GM21515 (cell line): Measurements from ENCODE around the gene MRTFB.
"Not testable (repeated sequence)": the region's sequence is repeated elsewhere in the genome, so short reads cannot be mapped to it uniquely, and the experiment has no call there.

Experiments
- ATAC-seq: cut with Tn5 transposase; IDR thresholded peaks from one replicate; pipeline ENCODE4 v1.9.1; 2021; ENCODE audit not compliant: unreplicated experiment

Gene MRTFB

GRCh38 chr16:14070877-14071575, at the start of gene MRTFB:
TSS of gene MRTFB (plus strand) at chr16:14071319. CDS start at chr16:14140607, 69,288 bp downstream.
- ATAC-seq, result peak; percentile 78

GRCh38 chr16:14023526-14023925, 47.6 kb upstream of the MRTFB start:
- not testable (repeated sequence) for ATAC-seq

GRCh38 chr16:14024283-14024682, 46.8 kb upstream of the MRTFB start:
- no peak for ATAC-seq

GRCh38 chr16:14026572-14027285, 44.4 kb upstream of the MRTFB start:
- ATAC-seq, result no peak

GRCh38 chr16:14028202-14028601, 42.9 kb upstream of the MRTFB start:
- ATAC-seq, result no peak

- no peak for ATAC-seq
These were observed 41.5 kb upstream of the MRTFB start for GRCh38 chr16:14029658-14030057.

- no peak for ATAC-seq
These were observed 36.0 kb upstream of the MRTFB start for GRCh38 chr16:14035092-14035491.

GRCh38 chr16:14036889-14037288, 34.2 kb upstream of the MRTFB start:
- ATAC-seq, result no peak

- no peak for ATAC-seq
These were observed 33.2 kb upstream of the MRTFB start for GRCh38 chr16:14037960-14038359.

- ATAC-seq, result no peak
These were observed 30.0 kb upstream of the MRTFB start for GRCh38 chr16:14041164-14041563.

GRCh38 chr16:14042706-14043105, 28.4 kb upstream of the MRTFB start:
- no peak for ATAC-seq

GRCh38 chr16:14043278-14043677, 27.8 kb upstream of the MRTFB start:
- no peak for ATAC-seq

- no peak for ATAC-seq
These were observed 27.3 kb upstream of the MRTFB start for GRCh38 chr16:14043793-14044192.

- not testable (repeated sequence) for ATAC-seq
These were observed 23.8 kb upstream of the MRTFB start for GRCh38 chr16:14047121-14047859.

GRCh38 chr16:14050291-14051027, 20.7 kb upstream of the MRTFB start:
- no peak for ATAC-seq

GRCh38 chr16:14051103-14051729, 19.9 kb upstream of the MRTFB start:
- ATAC-seq, result no peak

GRCh38 chr16:14056970-14057369, 14.1 kb upstream of the MRTFB start:
- no peak for ATAC-seq

- no peak for ATAC-seq
These were observed 13.2 kb upstream of the MRTFB start for GRCh38 chr16:14057878-14058382.

GRCh38 chr16:14061732-14062259, 9.3 kb upstream of the MRTFB start:
- ATAC-seq, result no peak

GRCh38 chr16:14062261-14062660, 8.9 kb upstream of the MRTFB start:
- no peak for ATAC-seq
